HL-60 (cell line): ENCODE measurements around the gene DNAJB8.

Source experiments
- DNase-seq, 2 experiments: peaks; one replicate each; pipeline ENCODE4 v3.0.0-alpha.2; 2010 to 2020; ENCODE audit warnings: low read depth in 1 of 2, low spot score in 1 of 2
- H3K27ac ChIP-seq: fragments of 250-450 bp; sonication (Bioruptor Pico); replicated peaks from 2 replicates; pipeline ENCODE4 v1.5.1; 2020; ENCODE audit warnings: mild to moderate bottlenecking, moderate library complexity
- H3K27me3 ChIP-seq: fragments of 250-450 bp; sonication (Bioruptor Pico); 2 replicates; pipeline ENCODE4 v1.5.1; 2021; ENCODE audit warnings: mild to moderate bottlenecking, moderate library complexity; ENCODE audit not compliant: insufficient read depth, poor library complexity, severe bottlenecking
- H3K4me3 ChIP-seq: replicated peaks from 2 replicates; pipeline ENCODE4 v1.5.1; 2011; ENCODE audit warnings: mild to moderate bottlenecking, control low read depth, low read length; ENCODE audit not compliant: insufficient read depth
- CTCF ChIP-seq: IDR thresholded peaks from one replicate; pipeline ENCODE4 v1.5.1; 2011; ENCODE audit warnings: low read length, control low read depth, inconsistent platforms; ENCODE audit not compliant: insufficient read depth
- GABPA ChIP-seq: IDR thresholded peaks from 2 replicates; pipeline ENCODE4 v1.6.1; 2012; ENCODE audit warnings: low read depth
- POLR2AphosphoS5 ChIP-seq: IDR thresholded peaks from 2 replicates; pipeline ENCODE4 v1.6.1; 2012; ENCODE audit warnings: low read depth
- REST ChIP-seq: IDR thresholded peaks from 2 replicates; pipeline ENCODE4 v1.6.1; 2012; ENCODE audit warnings: low read depth; ENCODE audit not compliant: insufficient replicate concordance
- SPI1 ChIP-seq: IDR thresholded peaks from 2 replicates; pipeline ENCODE4 v1.6.1; 2012; ENCODE audit warnings: low read depth, mild to moderate bottlenecking, borderline replicate concordance

Gene DNAJB8

GRCh38 chr3:128496602-128497304, 30.1 kb upstream of the DNAJB8 start:
- no peak overlapping the region for H3K27ac ChIP-seq
- TF ChIP-seq CTCF (no peak), SPI1 (no peak), REST (no peak), POLR2AphosphoS5 (no peak), GABPA (no peak)
- no peaks in the 10 kb centered on the region for H3K27me3 ChIP-seq
- H3K4me3 ChIP-seq = no peak overlapping the region
- DNase-seq = no peak

GRCh38 chr3:128496019-128496601, 29.4 kb upstream of the DNAJB8 start:
- no peak for TF ChIP-seq SPI1
- TF ChIP-seq REST = no peak
- no peak for TF ChIP-seq CTCF
- no peak for TF ChIP-seq GABPA
- no peak for TF ChIP-seq POLR2AphosphoS5
- Histone ChIP-seq H3K27me3 (no peaks in the 10 kb centered on the region), H3K4me3 (no peak overlapping the region), H3K27ac (no peak overlapping the region)
- DNase-seq = no peak

- no peaks in the 10 kb centered on the region for H3K27me3 ChIP-seq
- TF ChIP-seq CTCF = no peak
- TF ChIP-seq POLR2AphosphoS5 = no peak
- no peak for TF ChIP-seq REST
- TF ChIP-seq GABPA = no peak
- no peak for TF ChIP-seq SPI1
Measured at GRCh38 chr3:128495435-128495970, 28.8 kb upstream of the DNAJB8 start.

More at GRCh38 chr3:128495435-128495970, 28.8 kb upstream of the DNAJB8 start:
- no peak for DNase-seq
- H3K4me3 ChIP-seq = no peak overlapping the region
- H3K27ac ChIP-seq = no peak overlapping the region
